Motor neuron (in vitro differentiated cells): ENCODE measurements around the gene GPR39. TPM values are rescaled to one million over a fixed set of nuclear protein-coding genes. Genes with fewer than 3 reads are reported as not detected.
A peak's percentile ranks its signal among the peaks of the same experiment; 100 is the strongest.

Experiments
- ATAC-seq, 8 experiments: fragments of 200-7000 bp; cut with Tn5 transposase; replicated peaks in 6 of 8; 2 replicates each; pipeline ENCODE4 v1.8.0; 2021; ENCODE audit warnings: mild to moderate bottlenecking in 8 of 8, moderate library complexity in 8 of 8
- H3K27ac ChIP-seq, 2 donors: fragments of 250-450 bp; sonication (Bioruptor Pico); 2 replicates each; pipeline ENCODE4 v1.9.0; 2021; ENCODE audit warnings: antibody characterized with exemption in 2 of 2, mild to moderate bottlenecking in 2 of 2, moderate library complexity in 1 of 2
- H3K4me1 ChIP-seq, 2 donors: fragments of 250-450 bp; sonication (Bioruptor Pico); replicated peaks in 1 of 2; 2 replicates each; pipeline ENCODE4 v1.6.1; 2021; ENCODE audit warnings: antibody characterized with exemption in 2 of 2, mild to moderate bottlenecking in 2 of 2, moderate library complexity in 1 of 2
- H3K4me3 ChIP-seq, 5 donors: fragments of 250-450 bp; sonication (Bioruptor Pico); 2 replicates each; pipeline ENCODE4 v1.9.0; 2021; ENCODE audit warnings: antibody characterized with exemption in 5 of 5, mild to moderate bottlenecking in 5 of 5, moderate library complexity in 4 of 5
- WGBS, 10 experiments: fragments of 450-650 bp; shearing (Covaris generic); methylation state at CpG; one replicate each; pipeline ENCODE4 v1.0.0; 2022; 5-methylcytosine and 5-hydroxymethylcytosine counted together
- in situ Hi-C, 9 experiments: fragments of 400-800 bp; cut with MboI; loops; one replicate each; pipeline ENCODE4 v1.15.0; 2021; ENCODE audit warnings: low sequenced_read_pairs in 9 of 9, low pct_unique_long_range_greater_than_20kb in 2 of 9; ENCODE audit not compliant: unreplicated experiment in 9 of 9
- total RNA-seq, 8 experiments: library from RNA; unstranded; fragments of 300-600 nt; gene quantifications; 2 replicates each; pipeline versions ENCODE4 v1.2.3 to v1.2.4, GENCODE V29; 2022

GPR39 gene
- total RNA-seq, 8 experiments from 2014 or later, result 0.38 to 1.3 (median 0.82) TPM; not detected in 2

- Histone ChIP-seq H3K4me3 (no peak overlapping the region), H3K27ac (no peak overlapping the region), H3K4me1 (peaks cover 16 to 33% of the 10 kb centered on the region in 2 donors)
- WGBS, 10 experiments, result 17 to 100% (median 67%) methylated on average over 1 to 4 of the region's 4 CpGs; no CpG with 5 or more reads in 1 of the 10 experiments
- in situ Hi-C loops, result no loop called here
- no peak for ATAC-seq
Measured at GRCh38 chr2:132607426-132608090, 191.0 kb downstream of the GPR39 start.

GRCh38 chr2:132608311-132608710 is 191.7 kb downstream of the GPR39 start:
- ATAC-seq, result peak in 4 of 8 experiments; percentile 16 to 41 (median 28)
- in situ Hi-C loops, result no loop called here
- 50 to 83% (median 66%) methylated on average over 2 to 6 of the region's 6 CpGs; no CpG with 5 or more reads in 6 of the 10 experiments for WGBS, 10 experiments
- no peak overlapping the region for H3K4me3 ChIP-seq
- peaks cover 16 to 33% of the 10 kb centered on the region in 2 donors for H3K4me1 ChIP-seq
- no peak overlapping the region for H3K27ac ChIP-seq

- 0 to 100% (median 86%) methylated on average over 1 to 8 of the region's 8 CpGs; no CpG with 5 or more reads in 1 of the 10 experiments for WGBS, 10 experiments
- no peak for ATAC-seq
- H3K27ac ChIP-seq, result no peak overlapping the region
- in situ Hi-C loops, result no loop called here
- no peak overlapping the region for H3K4me3 ChIP-seq
- peaks cover 16 to 33% of the 10 kb centered on the region in 2 donors for H3K4me1 ChIP-seq
Measured at GRCh38 chr2:132609101-132609890, 192.7 kb downstream of the GPR39 start.

GRCh38 chr2:132611719-132612118 is 195.1 kb downstream of the GPR39 start:
- Histone ChIP-seq H3K4me3 (no peak overlapping the region), H3K4me1 (peaks cover 2 to 24% of the 10 kb centered on the region in 2 donors), H3K27ac (no peak overlapping the region)
- 7 to 94% (median 33%) methylated on average over 1 to 2 of the region's 2 CpGs; no CpG with 5 or more reads in 1 of the 10 experiments for WGBS, 10 experiments
- in situ Hi-C loops, result no loop called here
- ATAC-seq, result peak in 3 of 8 experiments; percentile 39 to 82 (median 68)

- no peak overlapping the region for H3K4me3 ChIP-seq
- no peak for ATAC-seq
- peaks cover 2 to 13% of the 10 kb centered on the region in 2 donors for H3K4me1 ChIP-seq
- WGBS, 10 experiments, result 33 to 100% (median 93%) methylated on average over 1 to 3 of the region's 5 CpGs; no CpG with 5 or more reads in 2 of the 10 experiments
- H3K27ac ChIP-seq, result no peak overlapping the region
- in situ Hi-C loops, result no loop called here
Measured at GRCh38 chr2:132615329-132616085, 198.9 kb downstream of the GPR39 start.

GRCh38 chr2:132617989-132618388 is 201.4 kb downstream of the GPR39 start:
- in situ Hi-C loops, result no loop called here
- 38 to 83% (median 60%) methylated on average over 1 to 3 of the region's 3 CpGs for WGBS, 10 experiments
- ATAC-seq, result no peak
- H3K4me3 ChIP-seq, result no peak overlapping the region
- H3K27ac ChIP-seq, result no peak overlapping the region
- H3K4me1 ChIP-seq, result peaks cover 0 to 4% of the 10 kb centered on the region in 2 donors

GRCh38 chr2:132618734-132619133 is 202.1 kb downstream of the GPR39 start:
- WGBS, 10 experiments, result 86 to 100% (median 99%) methylated on average over 1 to 6 of the region's 7 CpGs; no CpG with 5 or more reads in 4 of the 10 experiments
- Histone ChIP-seq H3K4me3 (no peak overlapping the region), H3K4me1 (peaks cover 0 to 4% of the 10 kb centered on the region in 2 donors), H3K27ac (no peak overlapping the region)
- in situ Hi-C loops, result no loop called here
- ATAC-seq, result no peak

GRCh38 chr2:132620115-132620514 is 203.5 kb downstream of the GPR39 start:
- no peak overlapping the region for H3K4me3 ChIP-seq
- no peak for ATAC-seq
- 0 to 89% (median 56%) methylated on average over 1 to 2 of the region's 2 CpGs; no CpG with 5 or more reads in 6 of the 10 experiments for WGBS, 10 experiments
- in situ Hi-C loops, result no loop called here
- H3K4me1 ChIP-seq, result peaks cover 0 to 4% of the 10 kb centered on the region in 2 donors
- no peak overlapping the region for H3K27ac ChIP-seq

- WGBS, 10 experiments, result 54 to 100% (median 87%) methylated on average over 1 to 6 of the region's 8 CpGs; no CpG with 5 or more reads in 1 of the 10 experiments
- Histone ChIP-seq H3K4me1 (peaks cover 0 to 4% of the 10 kb centered on the region in 2 donors), H3K27ac (no peak overlapping the region), H3K4me3 (no peak overlapping the region)
- in situ Hi-C loops, result no loop called here
- no peak for ATAC-seq
Measured at GRCh38 chr2:132621131-132621875, 204.7 kb downstream of the GPR39 start.

- no peak overlapping the region for H3K4me3 ChIP-seq
- peaks cover 0 to 4% of the 10 kb centered on the region in 2 donors for H3K4me1 ChIP-seq
- in situ Hi-C loops, result no loop called here
- WGBS, 10 experiments, result 0 to 100% (median 80%) methylated on average over 1 to 8 of the region's 9 CpGs; no CpG with 5 or more reads in 1 of the 10 experiments
- peak in 2 of 8 experiments; percentile 73 to 77 for ATAC-seq
- H3K27ac ChIP-seq, result no peak overlapping the region
Measured at GRCh38 chr2:132623096-132623839, 206.7 kb downstream of the GPR39 start.

GRCh38 chr2:132627536-132627935 is 210.9 kb downstream of the GPR39 start:
- ATAC-seq, result no peak

More at GRCh38 chr2:132627536-132627935, 210.9 kb downstream of the GPR39 start:
- no peak overlapping the region for H3K27ac ChIP-seq
- H3K4me3 ChIP-seq, result no peak overlapping the region
- H3K4me1 ChIP-seq, result peaks cover 9 to 15% of the 10 kb centered on the region in 2 donors
- 23 to 100% (median 86%) methylated on average over 1 to 3 of the region's 3 CpGs; no CpG with 5 or more reads in 4 of the 10 experiments for WGBS, 10 experiments
- in situ Hi-C loops, result no loop called here
